B cell (primary cell): ENCODE measurements around the gene USP53. TPM values are rescaled to one million over a fixed set of nuclear protein-coding genes. Genes with fewer than 3 reads are reported as not detected.

ENCODE experiments used
- ATAC-seq: fragments of 200-7000 bp; cut with Tn5 transposase; one replicate; pipeline ENCODE4 v1.10.0; 2021; ENCODE audit warnings: low read depth, mild to moderate bottlenecking, moderate number of reproducible peaks, moderate library complexity
- CTCF ChIA-PET: fragments of 350-600 bp; sonication (Branson Sonifier 250); formaldehyde crosslinking; loops from one replicate; lab custom pipeline; 2021; ENCODE audit warnings: antibody characterized with exemption, inconsistent platforms; lab: Charles Lee
- POLR2A ChIA-PET: fragments of 350-600 bp; sonication (Branson Sonifier 250); formaldehyde crosslinking; loops from one replicate; lab custom pipeline; 2021; ENCODE audit warnings: antibody characterized with exemption; lab: Charles Lee
- DNase-seq: peaks from one replicate; pipeline ENCODE4 v3.0.0; 2013
- H2AFZ ChIP-seq: 2 replicates; pipeline ENCODE4 v1.6.1; 2012; ENCODE audit warnings: mild to moderate bottlenecking, low read depth, low read length; ENCODE audit not compliant: insufficient read depth, poor library complexity, severe bottlenecking
- H3K27ac ChIP-seq, 2 donors: 1 replicate in 1 of 2; 2 replicates in 1 of 2; pipeline ENCODE4 v1.5.1; 2012 to 2013; ENCODE audit warnings: low read length in 2 of 2, mild to moderate bottlenecking in 2 of 2, moderate library complexity in 1 of 2
- H3K27me3 ChIP-seq, 4 experiments: fragments of 200-600 bp in 1 of 4; sonication (generic) in 1 of 4; replicated peaks in 1 of 4; 1 replicate in 2 of 4; 2 replicates in 2 of 4; pipeline versions ENCODE4 v1.6.1 to v1.7.0; 2013 to 2016; ENCODE audit warnings: low read length in 3 of 4, mild to moderate bottlenecking in 2 of 4, mixed read lengths in 1 of 4, moderate library complexity in 1 of 4; ENCODE audit not compliant: insufficient read depth in 4 of 4, control insufficient read depth in 3 of 4; ENCODE audit errors: control extremely low read depth in 1 of 4
- H3K36me3 ChIP-seq, 2 experiments: replicated peaks in 1 of 2; 1 replicate in 1 of 2; 2 replicates in 1 of 2; pipeline versions ENCODE4 v1.6.1 to v1.7.1; 2013; ENCODE audit warnings: low read length in 1 of 2; ENCODE audit not compliant: insufficient read depth in 2 of 2, control insufficient read depth in 1 of 2; ENCODE audit errors: control extremely low read depth in 1 of 2, extremely low read depth in 1 of 2
- H3K4me1 ChIP-seq, 2 donors: fragments of 200-600 bp in 1 of 2; sonication (generic) in 1 of 2; 1 replicate in 1 of 2; 2 replicates in 1 of 2; pipeline versions ENCODE4 v1.5.1 to v1.6.1; 2013 to 2017; ENCODE audit warnings: low read length in 2 of 2; ENCODE audit not compliant: control insufficient read depth in 2 of 2, insufficient read depth in 2 of 2
- H3K4me2 ChIP-seq: replicated peaks from 2 replicates; pipeline ENCODE3; 2012; ENCODE audit warnings: mild to moderate bottlenecking, low read depth, low read length; ENCODE audit not compliant: poor library complexity, severe bottlenecking
- H3K4me3 ChIP-seq, 5 experiments: fragments of 200-600 bp in 1 of 5; sonication (generic) in 1 of 5; 1 replicate in 3 of 5; 2 replicates in 2 of 5; pipeline versions ENCODE4 v1.5.1 to v1.7.0; 2011 to 2016; ENCODE audit warnings: low read length in 4 of 5, mild to moderate bottlenecking in 4 of 5, low read depth in 2 of 5, control low read depth in 1 of 5, moderate library complexity in 1 of 5; ENCODE audit not compliant: insufficient read depth in 1 of 5; ENCODE audit errors: control extremely low read depth in 1 of 5, extremely low read depth in 1 of 5
- H3K79me2 ChIP-seq: fragments of 200-600 bp; sonication (generic); one replicate; pipeline ENCODE4 v1.6.0; 2016; ENCODE audit warnings: low read length; ENCODE audit not compliant: control insufficient read depth, insufficient read depth
- H3K9ac ChIP-seq: fragments of 200-600 bp; sonication (generic); 2 replicates; pipeline ENCODE4 v1.6.1; 2017; ENCODE audit warnings: mild to moderate bottlenecking, low read length, moderate library complexity
- H3K9me3 ChIP-seq, 3 donors: one replicate each; pipeline versions ENCODE4 v1.6.1 to v1.7.1; 2013; ENCODE audit warnings: low read length in 2 of 3; ENCODE audit not compliant: control insufficient read depth in 2 of 3, insufficient read depth in 1 of 3; ENCODE audit errors: control extremely low read depth in 1 of 3
- H4K20me1 ChIP-seq: 2 replicates; pipeline ENCODE4 v1.6.0; 2012; ENCODE audit warnings: mild to moderate bottlenecking, low read length; ENCODE audit not compliant: insufficient read depth, control insufficient read depth, poor library complexity, severe bottlenecking
- H3K27ac Mint-ChIP-seq: one replicate; pipeline ENCODE4 v1.8.0; 2021; ENCODE audit warnings: mixed read lengths
- H3K27me3 Mint-ChIP-seq: one replicate; pipeline ENCODE4 v1.8.0; 2021; ENCODE audit warnings: mixed read lengths
- H3K4me1 Mint-ChIP-seq: one replicate; pipeline ENCODE4 v1.8.0; 2021; ENCODE audit warnings: mixed read lengths
- H3K4me3 Mint-ChIP-seq: one replicate; pipeline ENCODE4 v1.8.0; 2021; ENCODE audit warnings: mixed read lengths
- H3K9me3 Mint-ChIP-seq: one replicate; pipeline ENCODE4 v1.8.0; 2022; ENCODE audit warnings: mixed read lengths; ENCODE audit not compliant: insufficient read depth
- EZH2 ChIP-seq: IDR thresholded peaks from 2 replicates; pipeline ENCODE4 v1.6.1; 2012; ENCODE audit warnings: borderline replicate concordance, low read depth, mild to moderate bottlenecking, moderate library complexity, low read length; ENCODE audit not compliant: insufficient read depth, poor library complexity, severe bottlenecking
- WGBS: methylation state at CpG from one replicate; pipeline ENCODE4 v1.1.5; 2013; ENCODE audit warnings: missing lambda C conversion rate; ENCODE audit not compliant: insufficient coverage; 5-methylcytosine and 5-hydroxymethylcytosine counted together
- intact Hi-C: fragments of 100-400 bp; cut with micrococcal nuclease; formaldehyde crosslinking; loops from one replicate; pipeline ENCODE4 v1.10.0; 2022
- polyA plus RNA-seq: library from polyadenylated mRNA; depleted of rRNA; stranded (reverse); fragments of >200 nt; gene quantifications from 2 replicates; pipeline ENCODE4 v1.2.3, GENCODE V29; 2012
- total RNA-seq, 2 donors: library from RNA; stranded (reverse); fragments of 120-200 nt in 1 of 2; gene quantifications; 1 replicate in 1 of 2; 2 replicates in 1 of 2; pipeline versions ENCODE4 v1.2.3 to v1.2.4, GENCODE V29; 2013 to 2022
- TF ChIP-seq, protein P1 (sequence below): fragments of 200-600 bp; IDR thresholded peaks from one replicate; pipeline ENCODE4 v1.8.0; 2022; ENCODE audit warnings: antibody characterized with exemption, mild to moderate bottlenecking

USP53 gene
- total and polyA plus RNA-seq, 2 donors (not counting 1 experiment from before 2014, with no cell fraction given), result 12.9 to 45.0 TPM

DNA sequence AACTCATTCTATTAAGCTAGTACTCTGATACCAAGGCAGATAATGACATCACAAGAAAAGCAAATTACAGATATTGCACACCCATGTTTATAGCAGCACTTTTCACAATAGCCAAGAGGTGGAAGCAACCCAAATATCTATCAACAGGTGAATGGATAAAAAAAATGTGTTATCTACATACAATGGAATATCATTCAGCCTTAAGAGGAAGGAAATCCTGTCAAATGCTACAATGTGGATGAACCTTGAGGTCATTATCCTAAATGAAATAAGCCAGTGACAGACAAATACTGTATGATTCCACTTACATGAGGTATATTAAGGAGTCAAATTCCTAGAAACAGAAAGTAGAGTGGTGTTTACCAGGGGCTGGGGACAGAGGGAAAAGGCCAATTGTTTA lies 95.1 kb downstream of the USP53 start:
- H3K79me2 ChIP-seq, result no peaks in the 10 kb centered on the region
- H2AFZ ChIP-seq, result no peak overlapping the region
- H3K27me3 Mint-ChIP-seq, result peaks cover 5% of the 10 kb centered on the region
- no peak for TF ChIP-seq EZH2
- TF ChIP-seq, protein P1, sequence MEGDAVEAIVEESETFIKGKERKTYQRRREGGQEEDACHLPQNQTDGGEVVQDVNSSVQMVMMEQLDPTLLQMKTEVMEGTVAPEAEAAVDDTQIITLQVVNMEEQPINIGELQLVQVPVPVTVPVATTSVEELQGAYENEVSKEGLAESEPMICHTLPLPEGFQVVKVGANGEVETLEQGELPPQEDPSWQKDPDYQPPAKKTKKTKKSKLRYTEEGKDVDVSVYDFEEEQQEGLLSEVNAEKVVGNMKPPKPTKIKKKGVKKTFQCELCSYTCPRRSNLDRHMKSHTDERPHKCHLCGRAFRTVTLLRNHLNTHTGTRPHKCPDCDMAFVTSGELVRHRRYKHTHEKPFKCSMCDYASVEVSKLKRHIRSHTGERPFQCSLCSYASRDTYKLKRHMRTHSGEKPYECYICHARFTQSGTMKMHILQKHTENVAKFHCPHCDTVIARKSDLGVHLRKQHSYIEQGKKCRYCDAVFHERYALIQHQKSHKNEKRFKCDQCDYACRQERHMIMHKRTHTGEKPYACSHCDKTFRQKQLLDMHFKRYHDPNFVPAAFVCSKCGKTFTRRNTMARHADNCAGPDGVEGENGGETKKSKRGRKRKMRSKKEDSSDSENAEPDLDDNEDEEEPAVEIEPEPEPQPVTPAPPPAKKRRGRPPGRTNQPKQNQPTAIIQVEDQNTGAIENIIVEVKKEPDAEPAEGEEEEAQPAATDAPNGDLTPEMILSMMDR, result no peak
- no peak overlapping the region for H3K27ac ChIP-seq
- no peaks in the 10 kb centered on the region for H3K36me3 ChIP-seq
- H3K27ac Mint-ChIP-seq, result no peak overlapping the region
- no peak overlapping the region for H3K4me2 ChIP-seq
- H3K4me3 ChIP-seq, result no peak overlapping the region
- intact Hi-C loops, result loop anchor here (10.0 kb wide), 2 partner anchors 473 to 1033 kb away; partner anchors contain the start of gene SEC24D
- H3K9ac ChIP-seq, result no peak overlapping the region
- POLR2A ChIA-PET, result no interaction called here
- no peaks in the 10 kb centered on the region for H3K4me1 ChIP-seq
- ATAC-seq (no peak), DNase-seq (no peak)
- no peaks in the 10 kb centered on the region for H3K9me3 Mint-ChIP-seq
- CTCF ChIA-PET, result interaction anchor here (1.6 kb wide), 1 partner anchor 8 kb away, joined by 5 read pairs; no protein-coding TSS in a partner anchor
- no peaks in the 10 kb centered on the region for H3K9me3 ChIP-seq
- H4K20me1 ChIP-seq, result no peaks in the 10 kb centered on the region
- H3K4me1 Mint-ChIP-seq, result no peaks in the 10 kb centered on the region
- H3K4me3 Mint-ChIP-seq, result no peak overlapping the region
- H3K27me3 ChIP-seq, result no peaks in the 10 kb centered on the region

DNA sequence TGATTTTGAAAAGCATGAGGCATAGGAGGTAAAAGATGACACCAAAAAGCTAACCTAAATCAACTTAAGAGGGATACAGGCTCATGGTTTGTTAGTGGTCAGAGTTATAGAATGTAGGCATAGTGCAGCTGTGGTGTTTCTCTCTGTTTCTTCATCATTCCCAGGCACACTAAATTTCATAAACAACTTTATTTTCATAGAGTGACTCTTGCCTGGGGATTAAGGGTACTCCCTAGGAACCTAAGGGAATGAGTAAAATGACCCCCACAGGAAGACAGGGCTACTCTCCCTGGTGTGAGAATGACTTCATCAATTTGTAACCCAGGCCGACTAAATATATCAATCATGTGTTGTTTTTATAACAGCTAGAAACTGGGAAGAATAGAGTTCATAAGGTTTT lies 98.3 kb downstream of the USP53 start:
- no peaks in the 10 kb centered on the region for H3K4me1 ChIP-seq
- Mint-ChIP-seq H3K9me3 (no peaks in the 10 kb centered on the region), H3K4me1 (no peaks in the 10 kb centered on the region), H3K27me3 (peaks cover 10% of the 10 kb centered on the region), H3K27ac (no peak overlapping the region), H3K4me3 (no peak overlapping the region)
- no peak for DNase-seq
- no peak overlapping the region for H2AFZ ChIP-seq
- no peak overlapping the region for H3K4me3 ChIP-seq
- no peaks in the 10 kb centered on the region for H3K9me3 ChIP-seq
- no peak for ATAC-seq
- TF ChIP-seq, protein P1, result no peak
- no peak for TF ChIP-seq EZH2
- no peak overlapping the region for H3K4me2 ChIP-seq
- no CpG with 5 or more reads among the region's 1 CpG for WGBS
- no peaks in the 10 kb centered on the region for H3K27me3 ChIP-seq
- H4K20me1 ChIP-seq, result no peaks in the 10 kb centered on the region
- no peak overlapping the region for H3K27ac ChIP-seq
- H3K36me3 ChIP-seq, result no peaks in the 10 kb centered on the region
- CTCF ChIA-PET, result no interaction called here
- intact Hi-C loops, result no loop called here
- H3K9ac ChIP-seq, result no peak overlapping the region
- H3K79me2 ChIP-seq, result no peaks in the 10 kb centered on the region
- POLR2A ChIA-PET, result no interaction called here
